SK-N-SH treated with all-trans-retinoic acid at 6 μM for 48 hours (cell line): ENCODE measurements around the gene TBX1.

ENCODE experiments used
- ARNTL ChIP-seq: fragments of 450-650 bp; formaldehyde crosslinking; IDR thresholded peaks from 2 replicates; pipeline ENCODE4 v1.5.0; 2020; ENCODE audit warnings: low read depth, mild to moderate bottlenecking, moderate library complexity, borderline replicate concordance
- CSDC2 ChIP-seq: fragments of 250-450 bp; sonication (Bioruptor Pico); IDR thresholded peaks from 2 replicates; pipeline ENCODE4 v1.5.0; 2020; ENCODE audit warnings: mild to moderate bottlenecking, moderate library complexity
- ESRRG ChIP-seq: fragments of 250-450 bp; sonication (Bioruptor Pico); IDR thresholded peaks from 2 replicates; pipeline ENCODE4 v1.6.1; 2021; ENCODE audit warnings: mild to moderate bottlenecking
- GLIS3 ChIP-seq: fragments of 250-450 bp; sonication (Bioruptor Pico); IDR thresholded peaks from 2 replicates; pipeline ENCODE4 v1.5.0; 2020; ENCODE audit warnings: mild to moderate bottlenecking, moderate library complexity
- OSR1 ChIP-seq: fragments of 250-450 bp; sonication (Bioruptor Pico); IDR thresholded peaks from 2 replicates; pipeline ENCODE4 v1.8.0; 2022; ENCODE audit warnings: moderate library complexity, mild to moderate bottlenecking, inconsistent platforms
- RARB ChIP-seq: fragments of 250-450 bp; sonication (Bioruptor Pico); IDR thresholded peaks from 2 replicates; pipeline ENCODE4 v1.8.0; 2021; ENCODE audit warnings: mild to moderate bottlenecking, moderate library complexity
- SNAI2 ChIP-seq: fragments of 250-450 bp; sonication (Bioruptor Pico); IDR thresholded peaks from 2 replicates; pipeline ENCODE4 v1.5.0; 2020; ENCODE audit warnings: mild to moderate bottlenecking, moderate library complexity
- TCF4 ChIP-seq: fragments of 250-450 bp; sonication (Bioruptor Pico); IDR thresholded peaks from 2 replicates; pipeline ENCODE4 v1.8.0; 2021; ENCODE audit warnings: mild to moderate bottlenecking, moderate library complexity, borderline replicate concordance
- ZFP3 ChIP-seq: fragments of 250-450 bp; sonication (Bioruptor Pico); IDR thresholded peaks from 2 replicates; pipeline ENCODE4 v1.5.0; 2020; ENCODE audit warnings: mild to moderate bottlenecking, moderate library complexity
- ZNF565 ChIP-seq: fragments of 450-650 bp; formaldehyde crosslinking; conservative IDR thresholded peaks from 2 replicates; pipeline ENCODE4 v1.5.0; 2020; ENCODE audit warnings: low read depth, mild to moderate bottlenecking, moderate library complexity
- ZNF8 ChIP-seq: fragments of 450-650 bp; formaldehyde crosslinking; IDR thresholded peaks from 2 replicates; pipeline ENCODE4 v1.5.0; 2020; ENCODE audit warnings: mild to moderate bottlenecking, moderate library complexity
- TF ChIP-seq, protein P1 (sequence below): fragments of 250-450 bp; sonication (Bioruptor Pico); IDR thresholded peaks from 2 replicates; pipeline ENCODE4 v1.8.0; 2020; ENCODE audit warnings: mild to moderate bottlenecking, moderate library complexity, borderline replicate concordance

DNA sequence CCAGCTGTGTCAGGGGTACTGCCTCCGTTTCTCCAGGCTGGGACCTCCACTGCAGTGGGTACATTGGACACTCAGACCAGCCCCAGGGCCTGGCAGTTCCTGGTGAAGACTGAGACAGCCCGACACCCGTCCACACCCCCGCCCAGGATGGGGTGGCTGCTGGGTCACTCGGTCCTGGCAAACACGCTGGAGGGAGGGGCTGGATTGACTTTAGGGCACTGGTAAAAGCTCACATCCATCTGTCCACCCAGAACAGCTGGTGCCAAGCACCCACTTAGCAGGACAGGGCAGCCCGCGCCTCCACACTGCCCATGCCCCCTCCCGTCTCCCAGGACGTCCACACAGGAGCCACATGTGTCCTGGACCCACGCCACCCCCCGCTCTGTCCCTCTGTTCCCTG, 10.7 kb upstream of the TBX1 start:
- TF ChIP-seq, protein P1, sequence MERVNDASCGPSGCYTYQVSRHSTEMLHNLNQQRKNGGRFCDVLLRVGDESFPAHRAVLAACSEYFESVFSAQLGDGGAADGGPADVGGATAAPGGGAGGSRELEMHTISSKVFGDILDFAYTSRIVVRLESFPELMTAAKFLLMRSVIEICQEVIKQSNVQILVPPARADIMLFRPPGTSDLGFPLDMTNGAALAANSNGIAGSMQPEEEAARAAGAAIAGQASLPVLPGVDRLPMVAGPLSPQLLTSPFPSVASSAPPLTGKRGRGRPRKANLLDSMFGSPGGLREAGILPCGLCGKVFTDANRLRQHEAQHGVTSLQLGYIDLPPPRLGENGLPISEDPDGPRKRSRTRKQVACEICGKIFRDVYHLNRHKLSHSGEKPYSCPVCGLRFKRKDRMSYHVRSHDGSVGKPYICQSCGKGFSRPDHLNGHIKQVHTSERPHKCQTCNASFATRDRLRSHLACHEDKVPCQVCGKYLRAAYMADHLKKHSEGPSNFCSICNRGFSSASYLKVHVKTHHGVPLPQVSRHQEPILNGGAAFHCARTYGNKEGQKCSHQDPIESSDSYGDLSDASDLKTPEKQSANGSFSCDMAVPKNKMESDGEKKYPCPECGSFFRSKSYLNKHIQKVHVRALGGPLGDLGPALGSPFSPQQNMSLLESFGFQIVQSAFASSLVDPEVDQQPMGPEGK (CRISPR knock-in tag): no peak
- TF ChIP-seq ZFP3 (no peak), ESRRG (CRISPR knock-in tag) (no peak), ZNF8 (CRISPR knock-in tag) (no peak), RARB (CRISPR knock-in tag) (no peak), ZNF565 (CRISPR knock-in tag) (no peak), GLIS3 (CRISPR knock-in tag) (no peak), CSDC2 (CRISPR knock-in tag) (no peak), SNAI2 (no peak), TCF4 (CRISPR knock-in tag) (no peak), ARNTL (no peak), OSR1 (CRISPR knock-in tag) (no peak)
